Neutrophil (primary cell): ENCODE measurements around the gene TBX19.

ENCODE experiments used
- H3K27ac ChIP-seq: fragments of 200-600 bp; sonication (generic); 2 replicates; pipeline ENCODE4 v1.5.1; 2016; ENCODE audit warnings: mild to moderate bottlenecking, moderate library complexity
- H3K27me3 ChIP-seq: fragments of 200-600 bp; sonication (generic); 2 replicates; pipeline ENCODE4 v1.6.0; 2016; ENCODE audit warnings: mild to moderate bottlenecking
- H3K36me3 ChIP-seq: fragments of 200-600 bp; sonication (generic); 2 replicates; pipeline ENCODE4 v1.5.1; 2017
- H3K4me1 ChIP-seq, 2 experiments: fragments of 200-600 bp in 1 of 2; sonication (generic) in 1 of 2; 1 replicate in 1 of 2; 2 replicates in 1 of 2; pipeline versions ENCODE4 v1.5.1 to v1.6.1; 2013 to 2016; ENCODE audit warnings: low read depth in 1 of 2, low read length in 1 of 2, mild to moderate bottlenecking in 1 of 2, moderate library complexity in 1 of 2; ENCODE audit not compliant: control insufficient read depth in 1 of 2, insufficient read depth in 1 of 2
- H3K4me3 ChIP-seq, 2 experiments: fragments of 200-600 bp in 1 of 2; sonication (generic) in 1 of 2; 1 replicate in 1 of 2; 2 replicates in 1 of 2; pipeline ENCODE4 v1.5.1; 2013 to 2016; ENCODE audit warnings: low read depth in 1 of 2, low read length in 1 of 2, mild to moderate bottlenecking in 1 of 2, moderate library complexity in 1 of 2
- H3K9me3 ChIP-seq: fragments of 200-600 bp; sonication (generic); 2 replicates; pipeline ENCODE4 v1.5.1; 2016
- TF ChIP-seq, protein P1 (sequence below): fragments of 200-600 bp; sonication (generic); IDR thresholded peaks from 2 replicates; pipeline ENCODE4 v1.5.1; 2016; ENCODE audit warnings: antibody characterized with exemption

The TBX19 gene

GRCh38 chr1:168264296-168264695, 16.4 kb upstream of the TBX19 start:
- no peak overlapping the region for H3K27ac ChIP-seq
- TF ChIP-seq, protein P1, sequence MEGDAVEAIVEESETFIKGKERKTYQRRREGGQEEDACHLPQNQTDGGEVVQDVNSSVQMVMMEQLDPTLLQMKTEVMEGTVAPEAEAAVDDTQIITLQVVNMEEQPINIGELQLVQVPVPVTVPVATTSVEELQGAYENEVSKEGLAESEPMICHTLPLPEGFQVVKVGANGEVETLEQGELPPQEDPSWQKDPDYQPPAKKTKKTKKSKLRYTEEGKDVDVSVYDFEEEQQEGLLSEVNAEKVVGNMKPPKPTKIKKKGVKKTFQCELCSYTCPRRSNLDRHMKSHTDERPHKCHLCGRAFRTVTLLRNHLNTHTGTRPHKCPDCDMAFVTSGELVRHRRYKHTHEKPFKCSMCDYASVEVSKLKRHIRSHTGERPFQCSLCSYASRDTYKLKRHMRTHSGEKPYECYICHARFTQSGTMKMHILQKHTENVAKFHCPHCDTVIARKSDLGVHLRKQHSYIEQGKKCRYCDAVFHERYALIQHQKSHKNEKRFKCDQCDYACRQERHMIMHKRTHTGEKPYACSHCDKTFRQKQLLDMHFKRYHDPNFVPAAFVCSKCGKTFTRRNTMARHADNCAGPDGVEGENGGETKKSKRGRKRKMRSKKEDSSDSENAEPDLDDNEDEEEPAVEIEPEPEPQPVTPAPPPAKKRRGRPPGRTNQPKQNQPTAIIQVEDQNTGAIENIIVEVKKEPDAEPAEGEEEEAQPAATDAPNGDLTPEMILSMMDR: no peak
- H3K27me3 ChIP-seq: no peaks in the 10 kb centered on the region
- H3K9me3 ChIP-seq: no peaks in the 10 kb centered on the region
- H3K4me3 ChIP-seq: no peak overlapping the region
- H3K36me3 ChIP-seq: peaks cover 12% of the 10 kb centered on the region
- H3K4me1 ChIP-seq: no peaks in the 10 kb centered on the region

GRCh38 chr1:168265596-168265995, 15.1 kb upstream of the TBX19 start:
- TF ChIP-seq, protein P1: no peak
- no peaks in the 10 kb centered on the region for H3K27me3 ChIP-seq

GRCh38 chr1:168266644-168267186, 14.0 kb upstream of the TBX19 start:
- TF ChIP-seq, protein P1: no peak
- no peak overlapping the region for H3K4me3 ChIP-seq
- H3K9me3 ChIP-seq: no peaks in the 10 kb centered on the region
- no peak overlapping the region for H3K27ac ChIP-seq
- no peaks in the 10 kb centered on the region for H3K27me3 ChIP-seq
- H3K36me3 ChIP-seq: peaks cover 11% of the 10 kb centered on the region
- no peaks in the 10 kb centered on the region for H3K4me1 ChIP-seq

More at GRCh38 chr1:168265596-168265995, 15.1 kb upstream of the TBX19 start:
- Histone ChIP-seq H3K9me3 (no peaks in the 10 kb centered on the region), H3K27ac (no peak overlapping the region), H3K36me3 (peaks cover 12% of the 10 kb centered on the region), H3K4me3 (no peak overlapping the region), H3K4me1 (no peaks in the 10 kb centered on the region)

DNA sequence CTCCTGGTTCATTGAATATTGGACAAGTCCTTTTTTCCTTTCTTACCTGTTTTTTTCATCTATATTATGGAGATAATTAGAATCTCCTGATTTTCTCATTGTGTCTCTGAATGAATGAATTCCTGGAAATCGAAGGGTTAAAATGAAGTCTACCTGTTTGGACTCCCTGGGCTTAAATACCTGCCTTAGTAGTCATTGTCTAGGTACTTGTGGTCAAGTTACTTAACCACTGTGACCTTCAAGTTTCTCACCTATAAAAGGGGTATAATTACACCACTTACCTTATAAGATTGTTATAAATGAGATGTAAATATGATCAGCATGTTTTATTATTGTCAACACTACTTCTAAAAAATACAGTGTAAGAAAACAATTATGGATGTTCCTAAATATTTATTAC, 9.0 kb upstream of the TBX19 start:
- H3K27ac ChIP-seq: no peak overlapping the region
- no peaks in the 10 kb centered on the region for H3K36me3 ChIP-seq
- TF ChIP-seq, protein P1: no peak
- H3K4me1 ChIP-seq: no peaks in the 10 kb centered on the region
- no peak overlapping the region for H3K4me3 ChIP-seq
- H3K27me3 ChIP-seq: no peaks in the 10 kb centered on the region
- no peaks in the 10 kb centered on the region for H3K9me3 ChIP-seq

GRCh38 chr1:168273575-168273974, 7.1 kb upstream of the TBX19 start:
- TF ChIP-seq, protein P1: no peak
- Histone ChIP-seq H3K27ac (no peak overlapping the region), H3K4me3 (no peak overlapping the region)

DNA sequence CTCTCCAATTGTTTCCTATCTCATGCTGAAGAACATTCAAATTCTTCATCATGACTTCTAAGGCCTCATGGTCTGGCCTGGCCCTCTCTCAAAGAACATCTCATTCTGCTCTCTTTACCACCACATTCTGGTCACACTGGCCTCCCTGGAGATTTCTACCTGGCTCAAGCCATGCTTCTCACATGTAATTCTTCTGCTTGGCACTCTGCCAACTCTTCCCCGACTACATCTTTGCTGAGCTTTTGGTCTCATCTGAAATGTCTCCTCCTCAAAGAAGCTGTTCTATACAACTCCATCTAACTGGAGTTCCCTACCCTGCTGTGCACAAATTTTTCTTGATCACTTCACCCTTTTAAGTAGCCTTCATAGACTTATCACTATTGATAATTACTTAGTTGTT, 1.4 kb upstream of the TBX19 start:
- H3K36me3 ChIP-seq: no peaks in the 10 kb centered on the region

More at GRCh38 chr1:168273575-168273974, 7.1 kb upstream of the TBX19 start:
- H3K4me1 ChIP-seq: no peaks in the 10 kb centered on the region
- H3K36me3 ChIP-seq: no peaks in the 10 kb centered on the region
- H3K27me3 ChIP-seq: no peaks in the 10 kb centered on the region
- H3K9me3 ChIP-seq: no peaks in the 10 kb centered on the region

More for the DNA sequence above, 1.4 kb upstream of the TBX19 start:
- TF ChIP-seq, protein P1: no peak
- Histone ChIP-seq H3K4me1 (no peaks in the 10 kb centered on the region), H3K27me3 (no peaks in the 10 kb centered on the region), H3K27ac (no peak overlapping the region), H3K4me3 (no peak overlapping the region), H3K9me3 (no peaks in the 10 kb centered on the region)
